HG02610 (cell line): ENCODE results near the gene ACTN4.
"Not testable (repeated sequence)": the region's sequence is repeated elsewhere in the genome, so short reads cannot be mapped to it uniquely, and the experiment has no call there.

Experiments used
- ATAC-seq: cut with Tn5 transposase; IDR thresholded peaks from one replicate; pipeline ENCODE4 v1.9.1; 2021; ENCODE audit warnings: mild to moderate bottlenecking, moderate library complexity; ENCODE audit not compliant: unreplicated experiment

Gene ACTN4

DNA sequence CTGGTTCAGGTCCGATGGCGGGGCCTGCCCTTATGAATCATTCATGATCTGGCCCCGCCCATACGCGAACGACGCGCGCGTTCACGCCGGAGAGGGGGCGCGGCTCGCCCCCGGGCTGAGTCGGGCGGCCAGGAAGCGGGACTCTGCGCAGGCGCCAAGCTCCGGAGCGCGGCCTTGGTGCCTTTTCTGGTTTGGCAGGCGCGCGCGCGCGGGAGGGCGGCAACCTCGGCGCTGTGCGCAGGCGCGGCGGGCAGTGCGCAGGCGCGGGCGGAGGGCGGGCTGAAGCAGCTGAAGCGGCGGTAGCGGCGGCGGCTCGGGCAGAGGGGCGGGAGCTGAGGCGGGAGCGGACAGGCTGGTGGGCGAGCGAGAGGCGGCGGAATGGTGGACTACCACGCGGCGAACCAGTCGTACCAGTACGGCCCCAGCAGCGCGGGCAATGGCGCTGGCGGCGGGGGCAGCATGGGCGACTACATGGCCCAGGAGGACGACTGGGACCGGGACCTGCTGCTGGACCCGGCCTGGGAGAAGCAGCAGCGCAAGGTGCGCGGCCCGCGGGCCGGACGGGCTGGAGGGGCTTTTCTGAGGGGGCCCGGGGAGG lies at the start of gene ACTN4:
TSS of gene ACTN4 (plus strand) at position 282 of the 598 bp plus-strand sequence. CDS start at position 379, 97 bp downstream.
- ATAC-seq: peak; percentile 85

- no peak for ATAC-seq
Measured at GRCh38 chr19:38599722-38600121, 47.7 kb upstream of the ACTN4 start.

GRCh38 chr19:38602856-38603255 lies 44.6 kb upstream of the ACTN4 start:
- ATAC-seq: not testable (repeated sequence)

GRCh38 chr19:38606131-38606530 lies 41.3 kb upstream of the ACTN4 start:
- no peak for ATAC-seq

- no peak for ATAC-seq
Measured at GRCh38 chr19:38614289-38614688, 33.2 kb upstream of the ACTN4 start.

- ATAC-seq: no peak
Measured at GRCh38 chr19:38615007-38615581, 32.4 kb upstream of the ACTN4 start.

GRCh38 chr19:38616265-38616664 lies 31.2 kb upstream of the ACTN4 start:
- ATAC-seq: no peak

DNA sequence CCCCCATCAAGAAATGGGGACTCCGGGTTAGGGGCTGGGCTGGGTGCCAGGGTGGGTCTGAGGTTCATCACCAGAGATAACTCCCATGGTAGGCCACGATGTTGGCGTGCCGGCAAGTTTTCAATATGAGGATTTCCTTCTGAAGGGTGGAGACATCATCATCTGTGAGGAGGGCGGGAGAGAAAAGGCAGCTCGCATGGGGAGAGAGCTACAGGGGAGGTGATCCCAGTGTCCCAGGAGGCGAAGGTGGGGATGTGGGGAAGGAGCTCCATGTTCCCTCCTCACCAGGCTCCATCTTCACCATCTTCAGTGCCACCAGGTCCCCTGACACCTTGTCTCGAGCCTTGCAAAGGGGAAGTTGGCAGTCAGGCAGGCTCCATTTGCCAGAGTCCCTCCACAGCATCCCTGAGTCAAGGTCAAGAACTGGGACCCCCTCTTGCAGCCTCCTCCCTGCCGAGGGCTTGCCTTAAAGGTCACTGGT lies 30.1 kb upstream of the ACTN4 start:
- no peak for ATAC-seq

DNA sequence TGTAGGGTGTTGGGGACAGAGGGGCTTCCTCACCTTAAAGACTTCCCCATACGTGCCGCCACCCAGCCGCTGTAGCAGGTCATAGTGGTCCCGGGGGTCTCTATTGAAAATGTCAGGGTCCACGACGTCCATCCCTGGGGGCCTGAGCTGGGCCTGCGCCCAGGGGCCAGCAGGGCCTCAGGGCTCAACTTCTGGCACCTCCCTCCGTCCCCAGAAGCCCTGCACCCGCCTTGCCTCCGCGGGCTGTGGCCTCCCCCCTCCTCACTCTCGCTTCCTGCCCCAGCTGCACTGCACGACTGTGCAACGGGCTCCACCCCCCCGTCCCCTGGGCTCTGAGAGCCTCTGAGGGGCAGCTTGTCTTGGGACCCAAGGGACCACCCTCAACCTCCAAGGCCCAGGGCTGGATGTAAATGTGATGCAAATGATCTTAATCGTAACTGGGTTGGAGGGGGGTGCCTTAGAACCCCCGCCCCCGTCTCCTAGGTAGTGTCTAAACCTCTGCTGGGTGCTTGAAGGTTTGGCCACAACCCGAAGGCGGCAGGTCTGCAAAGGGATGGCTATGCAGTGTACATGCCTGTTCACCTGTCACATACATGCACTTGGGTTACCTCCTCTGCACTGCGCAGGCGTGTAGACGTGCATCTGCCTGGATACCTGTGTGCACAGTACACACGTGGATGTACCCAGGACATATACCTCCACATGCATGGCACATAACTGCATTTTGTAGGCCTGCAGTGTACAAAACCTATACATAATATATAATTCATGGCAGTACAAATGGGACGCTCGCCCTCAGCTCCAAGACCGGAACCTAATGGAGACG lies 29.5 kb upstream of the ACTN4 start, which contains the start of gene MAP4K1:
TSS of gene MAP4K1 (minus strand) at position 190 of the 826 bp plus-strand sequence. CDS start at position 132, 58 bp downstream.
- peak; percentile 64 for ATAC-seq

DNA sequence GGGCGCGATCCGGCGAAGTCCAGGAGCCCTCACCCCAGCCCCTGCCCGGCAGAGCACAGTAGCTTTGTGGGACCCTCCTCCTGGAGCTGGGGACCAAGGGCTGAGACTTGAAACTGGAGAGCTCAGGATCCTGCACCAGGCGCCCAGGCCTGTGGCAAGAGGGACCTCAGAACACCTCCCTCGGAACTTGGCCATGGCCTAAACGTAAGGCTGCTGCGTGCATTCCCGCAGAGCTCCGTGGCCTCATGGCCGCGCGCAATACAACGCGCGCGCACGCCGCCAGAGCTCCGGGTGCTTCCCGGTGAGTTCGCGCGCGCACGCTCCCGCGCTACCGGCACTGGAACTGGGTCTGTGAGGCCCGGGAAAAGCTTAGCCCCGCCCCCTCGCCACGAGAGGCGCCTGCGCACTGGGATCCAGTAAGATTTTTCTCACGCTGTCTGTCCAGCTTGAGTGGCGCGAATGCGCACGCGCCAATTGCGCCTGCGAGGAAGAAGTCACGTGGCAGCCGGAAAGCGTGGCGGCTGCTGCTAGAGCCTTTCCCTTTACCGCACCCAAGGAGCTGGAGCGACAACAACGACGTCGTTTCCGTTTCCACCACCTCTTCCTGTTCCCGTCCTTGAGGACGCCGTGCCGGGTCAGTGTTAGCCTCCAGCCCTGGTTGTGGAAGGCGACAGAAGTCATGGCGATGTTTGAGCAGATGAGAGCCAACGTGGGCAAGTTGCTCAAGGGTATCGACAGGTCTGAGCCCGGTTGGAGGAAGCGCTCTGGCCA lies 28.7 kb upstream of the ACTN4 start, which contains the start of gene EIF3K:
TSS of gene EIF3K (plus strand) at position 599 of the 771 bp plus-strand sequence. CDS start at position 680, 81 bp downstream.
- peak; percentile 59 for ATAC-seq

DNA sequence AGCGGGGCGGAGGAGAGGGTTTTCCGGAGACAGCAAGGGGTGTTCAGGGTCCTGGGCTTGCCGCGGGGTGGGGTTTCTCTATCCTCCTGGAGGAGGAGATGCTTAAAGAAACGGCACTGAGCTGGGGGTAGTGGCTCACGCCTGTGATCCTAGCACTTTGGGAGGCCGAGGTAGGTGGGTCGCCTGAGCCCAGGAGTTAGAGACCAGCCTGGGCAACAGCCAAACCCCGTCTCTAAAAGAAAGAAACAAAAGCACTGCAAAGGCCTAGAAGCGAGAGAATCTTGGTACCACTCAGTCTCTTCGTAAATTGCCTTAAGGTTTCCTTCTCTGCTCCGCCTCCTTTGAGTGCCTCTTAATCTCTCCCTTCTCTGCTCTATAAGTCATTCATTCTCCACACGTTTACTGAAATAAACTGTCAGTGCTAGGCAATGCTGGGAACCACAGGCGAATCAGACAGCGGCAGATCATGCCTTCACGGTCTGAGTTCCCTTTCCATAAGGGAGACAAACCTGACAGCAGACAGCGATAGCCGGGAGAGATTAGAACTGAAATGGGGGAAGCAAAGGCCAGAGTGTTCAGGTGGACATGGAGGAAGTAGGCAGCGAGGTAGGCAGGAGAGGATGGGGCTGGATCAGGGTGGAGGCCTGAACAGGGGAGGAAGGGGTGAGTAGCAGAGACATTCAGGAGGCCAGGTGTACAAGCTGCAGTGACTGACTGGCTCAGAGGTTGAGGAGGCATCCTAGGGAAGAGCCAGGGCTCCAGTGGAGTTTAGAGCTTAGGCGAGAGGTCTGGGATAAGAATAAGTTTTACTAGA lies 27.9 kb upstream of the ACTN4 start:
- ATAC-seq: no peak

- ATAC-seq: no peak
Measured at GRCh38 chr19:38624822-38625221, 22.6 kb upstream of the ACTN4 start.

DNA sequence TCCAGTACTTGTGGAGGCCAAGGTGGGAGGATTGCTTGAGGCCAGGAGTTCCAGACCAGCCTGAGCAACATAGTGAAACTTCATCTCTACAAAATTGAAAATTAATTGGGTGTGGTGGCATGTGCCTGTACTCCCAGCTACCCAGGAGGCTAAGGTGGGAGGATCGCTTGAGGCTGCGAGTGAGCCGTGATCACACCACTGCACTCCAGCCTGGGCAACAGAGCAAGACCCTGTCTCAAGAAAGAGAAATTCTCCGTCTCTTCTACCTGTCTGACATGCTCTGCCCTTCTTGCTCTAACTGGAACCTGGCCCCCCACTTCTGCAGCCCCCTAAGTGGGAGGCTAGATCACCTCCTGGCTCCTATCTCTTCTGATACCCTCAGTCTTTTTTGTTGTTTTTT lies 21.0 kb upstream of the ACTN4 start:
- ATAC-seq: no peak

DNA sequence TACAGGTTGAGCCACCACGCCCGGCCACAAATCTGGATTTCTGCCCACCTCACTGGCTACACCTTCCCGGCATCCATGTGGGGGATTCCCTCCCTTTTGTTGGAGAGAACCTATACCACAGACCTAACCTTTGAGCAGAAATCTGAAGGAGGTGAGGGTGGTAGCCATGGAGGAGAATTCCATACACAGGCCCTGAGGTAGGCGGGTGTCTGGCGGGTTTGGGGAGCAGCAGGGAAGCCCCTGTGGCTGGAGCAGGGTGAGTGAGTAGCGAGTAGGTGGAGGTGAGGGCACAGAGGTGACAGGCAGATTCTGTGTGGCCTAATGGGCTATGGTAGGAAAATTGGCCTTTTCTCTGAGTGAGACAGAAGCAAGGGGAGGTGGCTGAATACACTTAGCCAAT lies 17.9 kb upstream of the ACTN4 start:
- no peak for ATAC-seq

DNA sequence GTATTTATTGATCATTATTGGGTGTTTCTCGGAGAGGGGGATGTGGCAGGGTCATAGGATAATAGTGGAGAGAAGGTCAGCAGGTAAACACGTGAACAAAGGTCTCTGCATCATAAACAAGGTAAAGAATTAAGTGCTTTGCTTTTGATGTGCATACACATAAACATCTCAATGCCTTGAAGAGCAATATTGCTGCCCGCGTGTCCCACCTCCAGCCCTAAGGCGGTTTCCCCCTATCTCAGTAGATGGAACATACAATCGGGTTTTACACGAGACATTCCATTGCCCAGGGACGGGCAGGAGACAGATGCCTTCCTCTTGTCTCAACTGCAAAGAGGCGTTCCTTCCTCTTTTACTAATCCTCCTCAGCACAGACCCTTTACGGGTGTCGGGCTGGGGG lies 16.1 kb upstream of the ACTN4 start:
- not testable (repeated sequence) for ATAC-seq

DNA sequence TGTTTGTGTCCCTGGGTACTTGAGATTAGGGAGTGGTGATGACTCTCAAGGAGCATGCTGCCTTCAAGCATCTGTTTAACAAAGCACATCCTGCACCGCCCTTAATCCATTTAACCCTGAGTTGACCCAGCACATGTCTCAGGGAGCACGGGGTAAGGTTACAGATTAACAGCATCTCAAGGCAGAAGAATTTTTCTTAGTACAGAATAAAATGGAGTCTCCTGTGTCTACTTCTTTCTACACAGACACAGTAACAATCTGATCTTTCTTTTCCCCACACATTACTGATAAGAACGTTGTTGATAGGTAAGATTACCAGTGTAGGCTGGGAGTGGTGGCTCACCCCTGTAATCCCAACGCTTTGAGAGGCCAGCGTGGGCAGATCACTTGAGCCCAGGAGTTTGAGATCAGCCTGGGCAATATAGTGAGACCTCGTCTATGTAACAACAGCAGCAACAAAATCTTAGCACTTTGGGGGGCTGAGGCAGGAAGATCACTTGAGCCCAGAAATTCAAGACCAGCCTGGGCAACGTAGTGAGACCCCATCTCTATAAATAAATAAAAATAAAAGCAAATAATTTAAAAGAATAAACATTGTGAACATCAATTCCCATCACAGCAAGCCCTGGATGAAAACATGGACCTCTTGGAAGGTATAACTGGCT lies 15.5 kb upstream of the ACTN4 start:
- not testable (repeated sequence) for ATAC-seq

- no peak for ATAC-seq
Measured at GRCh38 chr19:38632476-38633213, 14.8 kb upstream of the ACTN4 start.

- ATAC-seq: no peak
Measured at GRCh38 chr19:38634757-38635482, 12.5 kb upstream of the ACTN4 start.
